Measurements from ENCODE around the gene DIPK1B. TPM values are rescaled to one million over a fixed set of nuclear protein-coding genes. Genes with fewer than 3 reads are reported as not detected.
"Not testable (repeated sequence)": the region's sequence is repeated elsewhere in the genome, so short reads cannot be mapped to it uniquely, and the experiment has no call there.

Gene DIPK1B
- total and polyA plus RNA-seq, 12 donors: 15.7 to 37.9 (median 18.3) TPM

DNA sequence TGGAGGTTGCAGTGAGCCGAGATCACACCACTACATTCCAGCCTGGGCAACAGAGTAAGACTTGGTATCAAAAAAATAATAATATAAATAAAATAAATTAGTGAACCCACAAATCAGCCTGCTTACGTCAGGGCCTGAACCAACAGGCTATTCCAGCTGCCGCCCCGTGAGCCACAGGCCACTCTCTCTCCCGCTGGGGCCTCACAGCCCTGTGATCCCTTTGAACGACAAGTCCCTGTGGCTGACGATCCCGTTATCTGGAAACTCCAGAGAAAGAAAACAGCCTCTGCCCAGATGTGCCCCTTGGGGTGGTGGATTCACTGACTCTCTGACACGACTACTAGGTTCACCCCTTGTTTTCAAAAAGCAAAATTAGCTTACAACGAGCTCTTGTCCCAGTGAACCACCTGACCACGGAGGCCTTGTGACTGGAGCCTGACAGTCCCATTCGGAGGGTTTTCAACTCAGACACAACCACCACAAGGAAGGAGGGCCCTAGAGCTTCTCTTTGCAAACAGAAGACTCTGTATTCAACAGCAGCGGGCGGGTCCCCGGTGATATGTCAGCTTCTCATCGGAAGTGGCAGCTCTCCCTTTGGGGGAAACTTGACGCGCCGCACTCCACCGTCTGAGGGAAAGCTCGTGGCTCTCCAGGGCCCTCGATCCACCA, 4.4 kb upstream of the DIPK1B start:
- H3K9me3 ChIP-seq: no peaks in the 10 kb centered on the region
- ATAC-seq: no peak

DNA sequence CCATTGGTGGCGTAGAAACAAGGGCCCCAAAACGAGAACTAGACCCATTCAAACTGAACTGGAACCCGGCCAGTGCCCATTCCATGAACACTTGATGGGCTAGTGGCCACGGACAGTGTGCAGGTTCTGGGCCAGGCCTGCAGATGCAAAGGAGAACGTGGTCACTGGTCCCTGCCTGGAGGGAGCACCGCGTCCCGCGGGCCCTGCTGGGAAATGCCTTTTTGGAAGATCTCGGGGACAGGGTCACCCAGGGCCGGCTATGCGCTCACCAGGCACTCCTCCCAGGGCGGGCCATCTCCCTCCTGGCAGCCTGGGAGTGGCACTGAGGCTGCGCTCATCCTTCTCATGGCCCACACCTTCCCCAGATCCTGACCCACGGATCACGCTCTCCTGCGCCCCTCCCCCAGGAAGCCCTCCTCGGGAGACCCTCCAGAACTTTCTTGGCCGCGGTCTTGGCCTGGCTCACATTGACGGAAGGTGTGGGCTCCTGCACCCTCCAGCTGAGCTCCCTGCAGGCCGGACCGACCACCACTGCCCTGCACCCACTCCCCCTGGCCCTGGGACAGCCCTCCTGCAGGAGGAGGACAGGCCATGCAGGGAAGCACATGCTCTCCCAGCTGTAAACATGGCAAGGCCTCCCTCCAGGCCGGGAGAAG, 2.8 kb upstream of the DIPK1B start:
- no peak overlapping the region for H3K27ac ChIP-seq
- WGBS, 2 donors: 88 to 91% methylated on average over 24 of the region's 24 CpGs
- DNase-seq (no peak), ATAC-seq (no peak)
- no peak overlapping the region for H3K4me3 ChIP-seq
- TF ChIP-seq, protein P1, sequence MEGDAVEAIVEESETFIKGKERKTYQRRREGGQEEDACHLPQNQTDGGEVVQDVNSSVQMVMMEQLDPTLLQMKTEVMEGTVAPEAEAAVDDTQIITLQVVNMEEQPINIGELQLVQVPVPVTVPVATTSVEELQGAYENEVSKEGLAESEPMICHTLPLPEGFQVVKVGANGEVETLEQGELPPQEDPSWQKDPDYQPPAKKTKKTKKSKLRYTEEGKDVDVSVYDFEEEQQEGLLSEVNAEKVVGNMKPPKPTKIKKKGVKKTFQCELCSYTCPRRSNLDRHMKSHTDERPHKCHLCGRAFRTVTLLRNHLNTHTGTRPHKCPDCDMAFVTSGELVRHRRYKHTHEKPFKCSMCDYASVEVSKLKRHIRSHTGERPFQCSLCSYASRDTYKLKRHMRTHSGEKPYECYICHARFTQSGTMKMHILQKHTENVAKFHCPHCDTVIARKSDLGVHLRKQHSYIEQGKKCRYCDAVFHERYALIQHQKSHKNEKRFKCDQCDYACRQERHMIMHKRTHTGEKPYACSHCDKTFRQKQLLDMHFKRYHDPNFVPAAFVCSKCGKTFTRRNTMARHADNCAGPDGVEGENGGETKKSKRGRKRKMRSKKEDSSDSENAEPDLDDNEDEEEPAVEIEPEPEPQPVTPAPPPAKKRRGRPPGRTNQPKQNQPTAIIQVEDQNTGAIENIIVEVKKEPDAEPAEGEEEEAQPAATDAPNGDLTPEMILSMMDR (IDR thresholded peaks at IDR 0.05): no peak
- H3K36me3 ChIP-seq: no peaks in the 10 kb centered on the region
- no peaks in the 10 kb centered on the region for H3K9me3 ChIP-seq
- peaks cover 10 to 30% (median 28%) of the 10 kb centered on the region in 9 donors for H3K4me1 ChIP-seq
- intact Hi-C loops (cut with DNase I): loop anchor here in 1 of 10 donors (5.0 kb wide), 1 partner anchor 52 kb away; no protein-coding TSS in a partner anchor
- peaks cover 0 to 40% (median 0%) of the 10 kb centered on the region in 7 donors for H3K27me3 ChIP-seq

More for the DNA sequence above, 4.4 kb upstream of the DIPK1B start:
- Histone ChIP-seq H3K27ac (no peak overlapping the region), H3K36me3 (no peaks in the 10 kb centered on the region), H3K4me3 (no peak overlapping the region), H3K4me1 (peaks cover 5 to 15% (median 12%) of the 10 kb centered on the region in 9 donors), H3K27me3 (peaks cover 0 to 24% (median 0%) of the 10 kb centered on the region in 7 donors)
- intact Hi-C loops (cut with DNase I): no loop called here
- WGBS, 2 donors: 81 to 84% methylated on average over 22 of the region's 22 CpGs
- DNase-seq: no peak
- TF ChIP-seq, protein P1 (IDR thresholded peaks at IDR 0.05): no peak

DNA sequence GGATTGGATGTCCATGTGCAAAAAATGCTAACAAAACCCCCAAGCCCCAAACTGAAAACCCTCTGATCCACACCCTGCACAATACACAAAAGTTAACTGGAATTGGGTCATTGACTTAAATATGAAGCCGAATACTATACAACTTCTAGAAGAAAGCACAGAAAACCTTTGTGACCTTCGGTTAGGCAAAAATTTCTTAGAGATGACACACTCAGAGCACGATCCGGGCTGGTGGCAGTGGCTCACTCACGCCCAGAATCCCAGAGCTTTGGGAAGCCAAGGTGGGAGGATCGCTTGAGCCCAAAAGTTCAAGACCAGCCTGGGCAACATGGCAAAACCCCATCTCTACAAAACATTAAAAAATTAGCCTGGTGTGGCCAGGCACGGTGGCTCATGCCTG, 1.8 kb upstream of the DIPK1B start:
- no peak overlapping the region for H3K27ac ChIP-seq
- H3K36me3 ChIP-seq: no peaks in the 10 kb centered on the region
- no peaks in the 10 kb centered on the region for H3K9me3 ChIP-seq
- peaks cover 0 to 50% (median 0%) of the 10 kb centered on the region in 7 donors for H3K27me3 ChIP-seq
- TF ChIP-seq, protein P1 (IDR thresholded peaks at IDR 0.05): no peak
- 85 to 86% methylated on average over 7 of the region's 7 CpGs for WGBS, 2 donors
- peaks cover 14 to 40% (median 37%) of the 10 kb centered on the region in 9 donors for H3K4me1 ChIP-seq
- no peak overlapping the region for H3K4me3 ChIP-seq
- DNase-seq: no peak
- ATAC-seq: no peak
- intact Hi-C loops (cut with DNase I): loop anchor here in 1 of 10 donors (5.0 kb wide), 1 partner anchor 53 kb away; no protein-coding TSS in a partner anchor

DNA sequence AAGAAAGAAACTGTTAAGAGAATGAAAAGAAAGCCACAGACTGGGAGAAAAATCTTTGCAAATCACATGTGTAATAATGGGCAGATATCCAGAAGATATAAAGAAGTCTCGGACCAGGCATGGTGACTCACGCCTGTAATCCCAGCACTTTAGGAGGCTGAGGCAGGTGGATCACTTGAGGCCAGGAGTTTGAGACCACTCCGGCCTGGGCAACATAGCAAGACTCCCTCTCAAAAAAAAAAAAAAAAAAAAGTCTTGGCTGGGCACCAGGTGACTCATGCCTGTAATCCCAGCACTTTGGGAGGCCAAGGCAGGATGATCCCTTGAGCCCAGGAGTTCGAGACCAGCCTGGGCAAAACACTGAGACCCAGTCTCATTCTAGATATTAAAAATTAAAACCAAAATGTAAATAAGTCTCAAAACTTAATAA, 1.1 kb upstream of the DIPK1B start:
- not testable (repeated sequence) for H3K36me3 ChIP-seq, DNase-seq, ATAC-seq, H3K9me3 ChIP-seq
- peak overlapping the region in 4 of 10 donors; percentile 30 to 74 (median 67) for H3K27ac ChIP-seq
- peaks cover 0 to 54% (median 0%) of the 10 kb centered on the region in 7 donors for H3K27me3 ChIP-seq
- WGBS, 2 donors: 54 to 60% methylated on average over 4 of the region's 4 CpGs
- H3K4me3 ChIP-seq: peak overlapping the region in 1 of 10 donors; percentile 54
- H3K4me1 ChIP-seq: peaks cover 14 to 43% (median 38%) of the 10 kb centered on the region in 9 donors
- intact Hi-C loops (cut with DNase I): loop anchor here in 1 of 10 donors (5.0 kb wide), 1 partner anchor 54 kb away; no protein-coding TSS in a partner anchor
